ENCODE results near the gene RASA4B.
"Not testable (repeated sequence)": the region's sequence is repeated elsewhere in the genome, so short reads cannot be mapped to it uniquely, and the experiment has no call there.

RASA4B gene

DNA sequence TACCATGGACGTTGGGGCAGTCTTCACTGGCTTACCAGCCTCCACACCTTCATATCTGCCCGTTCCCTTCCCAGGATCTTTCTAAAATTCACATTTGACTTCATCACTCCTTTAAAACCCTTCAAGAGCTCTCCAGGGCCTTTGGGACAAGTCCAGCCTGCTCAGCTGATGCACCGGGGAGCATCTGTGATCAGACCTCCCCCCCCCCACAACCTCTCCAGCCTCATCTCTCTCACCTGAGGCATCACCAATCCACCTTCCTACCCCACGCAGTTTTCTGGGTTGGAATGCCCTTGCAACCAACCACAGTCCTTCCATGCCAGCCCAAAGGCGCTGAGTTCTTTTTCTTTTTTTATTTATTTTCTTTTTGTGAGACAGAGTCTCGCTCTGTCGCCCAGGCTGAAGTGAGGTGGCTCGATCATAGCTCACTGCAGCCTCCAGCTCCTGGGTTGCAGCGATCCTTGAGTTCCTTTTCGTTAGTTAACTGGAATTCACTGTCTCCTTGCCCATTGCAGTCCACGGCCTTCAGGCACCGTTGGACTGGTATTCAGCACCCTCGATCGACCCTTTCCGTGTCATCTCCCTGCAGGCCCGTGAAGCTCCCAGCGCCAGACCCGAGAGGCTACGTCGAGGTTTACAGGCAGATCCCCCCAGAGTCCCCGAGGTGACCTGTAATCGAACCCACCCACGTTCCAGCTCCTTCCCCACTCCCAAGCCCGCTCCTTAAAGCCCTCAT is 53.6 kb downstream of the RASA4B start:
- intact Hi-C loops (cut with DNase I) = loop anchor here (5.0 kb wide), 1 partner anchor 67 kb away; the partner anchor contains the start of gene PRKRIP1
- peak in 2 of 42 donors; percentile 3 to 6 for DNase-seq

- peak in 1 of 42 donors; percentile 1 for DNase-seq
- intact Hi-C loops (cut with DNase I) = loop anchor here (5.0 kb wide), 1 partner anchor 63 kb away; the partner anchor contains the start of gene PRKRIP1
Observed at GRCh38 chr7:102460467-102460866, 57.1 kb downstream of the RASA4B start.

GRCh38 chr7:102459221-102459844 is 58.2 kb downstream of the RASA4B start:
- DNase-seq = peak in 1 of 42 donors; percentile 0
- intact Hi-C loops (cut with DNase I) = no loop called here

- DNase-seq = peak in 1 of 42 donors; percentile 3
- intact Hi-C loops (cut with DNase I) = no loop called here
Observed at GRCh38 chr7:102457352-102457924, 60.1 kb downstream of the RASA4B start.

- DNase-seq = peak; percentile 36 to 90 (median 70)
- intact Hi-C loops (cut with DNase I) = no loop called here
Observed at GRCh38 chr7:102456327-102456726, 61.2 kb downstream of the RASA4B start.

GRCh38 chr7:102455596-102455995 is 62.0 kb downstream of the RASA4B start:
- no peak for DNase-seq
- intact Hi-C loops (cut with DNase I) = no loop called here

DNA sequence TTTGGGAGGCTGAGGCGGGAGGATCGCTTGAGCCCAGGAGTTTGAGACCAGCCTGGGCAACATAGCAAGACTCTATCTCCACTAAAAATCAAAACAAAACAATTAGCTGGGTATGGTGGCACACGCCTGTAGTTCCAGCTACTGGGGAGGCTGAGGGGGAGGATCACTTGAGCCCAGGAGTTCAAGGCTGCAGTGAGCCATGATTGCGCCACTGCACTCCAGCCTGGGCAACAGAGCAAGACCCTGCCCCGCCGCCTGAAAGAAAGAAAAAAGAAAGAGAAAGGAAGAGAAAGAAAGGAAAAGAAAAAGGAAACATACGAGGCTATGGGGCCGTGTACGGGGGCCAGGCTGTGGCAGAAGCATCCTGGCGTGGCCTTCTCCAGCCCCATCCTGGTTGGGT is 62.6 kb downstream of the RASA4B start:
- intact Hi-C loops (cut with DNase I) = not testable (repeated sequence)

DNA sequence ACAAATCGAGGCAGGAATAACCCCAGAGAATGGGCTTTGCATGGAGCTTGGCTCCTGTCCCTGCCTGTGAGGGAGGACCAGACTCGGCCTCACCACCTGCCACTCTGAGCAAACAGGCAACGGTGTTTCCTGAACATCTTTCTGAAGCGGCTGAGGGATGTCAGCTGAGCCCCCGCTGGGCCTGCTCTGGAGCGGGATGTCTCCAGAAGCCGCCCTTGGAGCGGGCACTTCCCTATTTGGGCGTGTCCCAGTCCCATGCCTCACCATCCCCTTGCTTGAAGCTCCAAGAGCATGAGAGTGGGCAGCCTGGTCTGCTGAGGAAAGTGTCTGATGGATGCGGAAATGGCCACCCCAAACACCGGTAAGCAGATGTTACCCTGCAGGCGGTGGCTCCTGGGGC is 63.1 kb downstream of the RASA4B start:
- DNase-seq = no peak
- intact Hi-C loops (cut with DNase I) = no loop called here

More for the DNA sequence above, 62.6 kb downstream of the RASA4B start:
- not testable (repeated sequence) for DNase-seq

DNA sequence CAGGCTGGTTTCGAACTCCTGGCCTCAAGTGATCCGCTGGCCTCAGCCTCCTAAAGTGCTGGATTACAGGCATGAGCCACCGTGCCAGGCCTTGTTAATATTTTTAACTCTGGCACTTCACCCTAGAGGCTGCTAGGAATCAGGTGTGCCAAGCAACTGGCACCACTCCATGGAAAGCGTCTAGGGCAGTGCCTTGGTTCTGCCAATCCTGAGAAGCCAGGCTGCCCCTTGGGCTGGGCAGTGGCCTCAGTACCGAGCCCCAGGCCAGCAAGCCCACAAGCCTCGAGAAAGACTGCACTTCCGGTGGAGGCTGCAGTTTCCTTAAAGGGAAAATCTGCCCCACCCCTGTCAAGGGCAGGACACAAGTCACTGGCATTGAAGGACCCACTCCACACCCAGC is 64.3 kb downstream of the RASA4B start:
- intact Hi-C loops (cut with DNase I) = no loop called here
- DNase-seq = no peak

DNA sequence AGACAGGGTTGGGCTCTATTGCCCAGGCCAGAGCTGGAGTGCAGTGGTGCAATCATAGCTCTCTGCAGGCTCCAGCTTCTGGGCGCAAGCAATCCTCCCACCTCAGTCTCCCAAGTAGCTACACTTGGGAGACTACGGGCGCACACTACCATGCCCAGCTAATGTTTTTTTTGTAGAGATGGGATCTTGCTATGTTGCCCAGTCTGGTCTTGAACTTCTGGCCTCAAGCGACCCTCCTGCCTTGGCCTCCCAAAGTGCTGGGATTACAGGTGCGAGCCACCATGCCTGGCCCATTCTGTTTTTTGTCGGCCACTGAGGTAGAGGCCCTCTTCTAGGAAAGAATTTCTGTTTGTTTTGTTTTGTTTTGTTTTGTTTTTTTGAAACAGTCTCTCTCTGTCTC is 65.1 kb downstream of the RASA4B start:
- intact Hi-C loops (cut with DNase I) = no loop called here

GRCh38 chr7:102451371-102452054 is 66.1 kb downstream of the RASA4B start:
- no peak for DNase-seq
- intact Hi-C loops (cut with DNase I) = no loop called here

More for the DNA sequence above, 65.1 kb downstream of the RASA4B start:
- no peak for DNase-seq

GRCh38 chr7:102450242-102450641 is 67.3 kb downstream of the RASA4B start:
- peak in 1 of 42 donors; percentile 51 for DNase-seq
- intact Hi-C loops (cut with DNase I) = no loop called here

DNA sequence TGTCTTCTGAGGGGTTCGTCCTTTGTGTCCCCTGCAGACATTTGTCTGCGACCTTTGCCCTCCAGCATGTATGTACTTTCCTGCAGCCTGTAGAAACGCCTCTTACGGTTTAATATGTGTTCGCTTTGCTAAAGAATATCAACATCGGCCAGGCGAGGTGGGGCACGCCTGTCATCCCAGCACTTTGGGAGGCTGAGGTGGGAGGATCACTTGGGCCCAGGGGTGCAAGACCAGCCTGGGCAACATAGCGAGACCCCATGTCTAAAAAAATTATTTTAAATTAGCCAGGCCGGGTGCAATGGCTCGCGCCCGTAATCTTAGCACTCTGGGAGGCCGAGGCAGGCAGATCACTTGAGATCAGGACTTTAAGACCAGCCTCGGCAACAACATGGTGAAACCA is 68.4 kb downstream of the RASA4B start:
- intact Hi-C loops (cut with DNase I) = no loop called here

DNA sequence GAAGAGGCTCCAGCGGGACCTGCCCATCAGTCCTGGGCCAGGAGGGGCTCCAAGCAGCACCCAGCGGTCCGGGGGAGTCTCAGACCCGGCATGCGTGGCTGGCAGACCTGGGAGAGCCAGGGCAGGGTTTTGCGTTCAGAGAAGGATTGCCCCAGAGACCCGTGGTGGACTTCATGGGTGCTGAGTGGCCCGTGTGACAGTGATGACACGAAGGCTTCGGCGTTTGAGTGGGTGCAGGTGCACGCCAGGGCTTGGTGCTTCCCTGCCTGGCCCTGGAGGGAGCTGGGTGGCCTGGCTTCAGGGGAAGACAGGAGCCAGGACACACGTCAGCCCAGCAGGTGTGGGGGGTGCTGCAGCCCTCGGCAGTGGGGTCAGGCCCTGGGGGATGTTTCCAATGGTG is 70.3 kb downstream of the RASA4B start:
- DNase-seq = no peak
- intact Hi-C loops (cut with DNase I) = no loop called here

More for the DNA sequence above, 68.4 kb downstream of the RASA4B start:
- no peak for DNase-seq

- intact Hi-C loops (cut with DNase I) = no loop called here
- DNase-seq = no peak
Observed at GRCh38 chr7:102446387-102447156, 71.0 kb downstream of the RASA4B start.

DNA sequence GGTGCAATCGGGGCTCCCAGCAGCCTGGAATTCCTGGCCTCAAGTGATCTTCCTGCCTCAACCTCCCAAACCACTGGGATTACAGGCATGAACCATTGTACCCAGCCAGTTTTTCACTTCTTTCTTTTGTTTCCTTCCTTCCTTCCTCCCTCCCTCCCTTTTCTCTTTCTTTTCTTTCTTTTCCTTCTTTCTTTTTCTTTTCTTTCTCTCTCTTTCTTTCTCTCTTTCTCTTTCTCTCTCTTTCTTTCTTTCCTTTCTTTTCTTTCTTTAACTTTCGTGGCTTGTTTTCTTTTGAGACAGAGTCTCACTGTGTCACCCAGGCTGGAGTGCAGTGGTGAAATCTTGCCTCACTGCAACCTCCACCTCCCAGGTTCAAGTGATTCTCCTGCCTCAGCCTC is 71.9 kb downstream of the RASA4B start:
- DNase-seq = no peak
- intact Hi-C loops (cut with DNase I) = no loop called here

DNA sequence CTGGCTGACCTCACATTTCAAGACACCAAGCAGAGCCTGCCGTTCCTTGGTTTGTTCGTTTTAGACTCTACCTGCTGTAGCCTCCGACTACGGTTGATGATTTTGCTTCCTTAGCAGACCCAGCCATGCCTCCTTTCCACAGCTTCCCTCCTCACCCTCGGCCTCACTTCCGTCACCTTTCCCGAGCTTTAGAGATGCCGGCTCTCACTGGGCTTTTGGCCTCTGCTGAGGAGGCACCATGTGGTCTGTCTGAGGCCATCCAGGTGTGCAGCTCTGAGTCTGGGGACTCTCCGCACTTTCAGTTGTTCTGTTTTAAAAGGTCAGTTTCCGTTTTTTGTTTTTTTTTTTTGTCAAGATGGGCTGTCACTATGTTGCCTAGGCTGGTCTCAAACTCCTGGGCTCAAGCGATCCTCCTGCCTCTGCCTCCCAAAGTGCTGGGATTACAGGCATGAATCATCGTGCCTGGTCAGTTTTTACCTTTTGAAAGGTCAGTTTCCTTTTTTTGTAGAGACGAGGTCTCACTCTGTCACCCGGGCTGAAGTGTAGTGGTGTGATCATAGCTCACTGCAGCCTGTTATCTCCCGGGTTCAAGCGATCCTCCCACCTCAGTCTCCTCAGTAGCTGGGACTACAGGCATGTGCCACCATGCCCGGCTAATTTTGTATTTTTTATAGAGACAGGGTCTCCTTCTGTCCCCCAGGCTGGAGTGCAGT is 72.5 kb downstream of the RASA4B start:
- intact Hi-C loops (cut with DNase I) = no loop called here
- DNase-seq = no peak

Data from head of caudate nucleus (tissue), 42 donors.